HUDEP-2 (cell line): Measurements from ENCODE around the gene PUDP.

Source experiments
- DNase-seq, 76 experiments: peaks; one replicate each; lab custom pipeline; 2025; ENCODE audit not compliant: unreplicated experiment in 76 of 76; lab: John Stamatoyannopoulos, UW

The PUDP gene

DNA sequence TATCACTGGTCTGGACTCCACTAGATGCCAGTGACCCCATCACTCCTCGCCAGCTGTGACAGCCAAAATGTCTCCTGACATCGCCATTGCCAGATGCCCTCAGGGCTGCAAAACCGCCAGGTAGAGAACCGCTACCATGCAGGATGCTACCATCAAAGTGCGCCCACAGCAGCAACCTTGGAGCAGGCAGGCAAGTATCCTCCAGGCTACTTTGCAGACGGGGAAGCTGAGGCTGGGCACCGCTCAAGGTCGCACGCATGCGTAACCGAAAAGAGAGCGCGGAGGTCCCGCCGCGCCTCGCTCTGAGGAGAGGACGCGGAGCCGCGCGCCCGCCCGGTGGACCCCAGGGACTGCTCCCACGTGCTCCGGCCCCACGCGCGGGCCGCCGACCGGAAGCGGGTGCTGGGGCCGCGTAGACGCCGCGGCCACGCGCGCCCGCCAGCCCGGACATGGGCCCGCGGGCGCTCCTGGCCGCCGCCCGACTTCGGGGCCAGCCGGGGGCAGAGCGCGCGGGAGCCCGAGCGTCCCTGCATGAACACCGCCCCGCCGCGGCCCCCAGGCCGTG, 458 bp downstream of the PUDP start, which contains the start of gene STS:
Gene STS, plus strand, starts transcription at position 300 of the 565 bp plus-strand sequence. CDS start 105,488 bp downstream, outside the sequence.
- DNase-seq, result peak in 21 of 76 experiments; percentile 1 to 48 (median 16)

DNA sequence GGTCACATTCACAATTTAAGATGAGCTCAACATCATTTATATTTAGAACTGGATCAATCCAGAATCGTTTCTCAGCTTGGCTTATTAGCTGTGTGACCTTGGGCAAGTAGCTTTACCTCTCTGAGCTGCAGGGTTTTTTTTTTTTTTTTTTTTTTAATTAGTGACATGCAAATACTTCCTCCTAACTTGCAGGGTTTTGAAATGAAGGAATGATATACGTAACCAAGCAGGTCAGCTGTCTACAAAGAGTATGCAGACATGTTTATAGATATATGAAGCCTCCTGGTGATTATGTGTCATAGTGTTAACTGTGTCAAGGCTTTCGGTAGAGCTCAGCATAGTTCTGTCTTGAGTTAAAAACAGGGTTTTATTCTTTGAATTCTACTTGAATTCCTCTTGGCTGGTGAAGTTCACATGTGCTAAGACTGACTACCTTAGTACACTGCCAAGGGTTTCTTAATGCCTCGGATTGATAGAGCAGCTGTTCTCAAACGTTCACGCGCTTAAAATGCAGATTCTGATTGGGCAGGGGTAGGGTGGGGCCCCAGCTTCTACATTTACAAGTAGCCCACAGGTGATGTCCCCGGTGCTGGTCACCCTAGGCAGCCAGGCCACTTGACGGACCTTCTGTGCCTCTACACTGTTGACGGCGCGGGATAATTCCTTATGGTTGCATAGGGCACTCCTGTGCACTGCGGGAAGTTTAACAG, 1.1 kb downstream of the PUDP start:
- DNase-seq, result peak in 33 of 76 experiments; percentile 0 to 48 (median 7)

DNA sequence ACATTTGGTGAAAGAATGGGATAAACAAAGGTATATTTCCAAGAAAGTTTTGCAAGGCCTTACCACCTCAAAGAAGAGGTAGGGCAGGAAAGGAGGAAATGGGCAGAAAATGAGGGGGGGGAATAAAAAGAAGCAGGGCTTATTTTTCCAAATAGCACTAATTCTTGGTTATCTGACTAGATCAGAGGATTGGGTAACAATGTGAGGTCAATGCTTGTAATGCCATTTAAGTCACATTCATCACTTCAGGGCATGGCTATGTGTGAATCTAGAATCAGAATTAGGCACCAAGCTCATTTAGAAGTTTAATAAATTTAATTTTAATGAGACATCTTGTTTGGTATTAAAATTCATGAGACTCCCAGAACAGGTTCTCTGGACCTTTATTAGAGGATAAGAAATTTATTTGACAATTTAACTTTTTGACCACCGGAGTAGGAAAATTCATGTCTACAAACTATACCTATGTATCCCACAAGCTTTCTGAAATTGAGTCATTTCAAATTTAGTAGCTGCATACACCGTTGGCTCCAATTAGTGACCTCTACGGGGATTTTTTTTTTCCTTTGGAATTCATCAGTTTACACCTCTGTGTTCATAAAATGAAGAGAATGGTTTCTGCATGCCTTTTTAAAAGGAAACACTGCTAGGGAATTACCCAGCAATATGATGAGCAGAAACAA, 1.8 kb downstream of the PUDP start:
- DNase-seq, result no peak

DNA sequence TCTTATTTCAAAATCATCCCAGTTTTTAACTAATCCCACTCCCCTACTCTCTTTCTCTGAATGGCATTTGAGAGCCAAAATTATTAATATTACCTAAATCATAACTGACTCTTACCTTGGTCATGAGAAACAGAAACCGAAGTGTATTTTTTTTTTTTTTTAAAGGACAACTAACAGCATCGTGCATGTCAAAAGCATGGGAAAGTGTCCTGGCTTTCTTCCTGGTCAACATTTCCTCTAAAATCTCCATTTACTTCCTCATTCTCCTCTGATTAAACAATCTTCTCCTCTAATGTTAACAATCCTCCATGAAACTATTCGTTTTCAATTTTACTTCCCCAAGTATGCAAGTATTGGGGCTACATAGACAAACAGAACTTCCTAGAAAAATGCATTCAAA, 2.5 kb downstream of the PUDP start:
- no peak for DNase-seq

DNA sequence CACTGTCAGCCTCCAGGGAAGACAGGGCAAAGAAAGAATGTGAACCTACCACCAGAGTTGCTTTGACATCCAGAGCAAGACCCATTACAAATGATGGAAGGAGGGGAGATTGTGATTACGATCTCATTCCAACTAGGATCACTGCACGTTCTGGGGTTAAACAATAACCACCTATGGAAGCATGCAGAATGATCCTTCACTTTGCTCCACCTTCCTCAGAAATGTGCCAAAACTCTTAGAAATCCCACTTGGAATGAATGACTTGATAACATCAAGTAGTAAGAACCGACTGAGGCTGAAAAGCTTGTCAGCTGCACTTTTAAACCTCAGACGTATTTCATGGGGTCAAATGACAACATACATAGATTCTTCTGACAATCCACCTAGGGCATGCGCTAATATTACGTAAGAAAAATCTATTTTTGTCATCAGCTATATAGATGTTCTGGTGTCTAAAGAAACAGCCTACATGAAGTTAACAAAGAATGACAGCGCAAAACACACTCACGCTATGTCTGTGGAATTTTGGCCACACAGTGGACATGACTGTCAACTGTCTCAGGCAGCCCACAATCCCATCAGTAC, 3.9 kb downstream of the PUDP start:
- DNase-seq, result no peak

DNA sequence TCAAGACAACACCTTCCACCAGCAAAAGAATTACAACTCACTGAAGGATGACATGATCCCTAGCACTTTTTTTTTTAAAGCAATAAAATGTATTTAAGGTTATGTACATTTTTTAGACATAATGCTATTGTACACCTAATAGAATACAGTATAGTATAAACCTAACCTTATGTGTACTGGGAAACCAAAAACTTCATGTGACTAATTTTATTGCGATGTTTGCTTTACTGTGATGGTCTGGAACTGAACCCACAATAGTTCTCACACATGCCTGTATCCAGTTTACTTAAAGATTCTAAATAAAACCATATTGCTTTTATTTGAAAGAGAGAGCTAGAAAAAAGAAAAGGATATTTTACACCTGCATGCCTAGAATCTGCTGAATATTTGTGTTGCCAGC, 4.9 kb downstream of the PUDP start:
- DNase-seq, result no peak

DNA sequence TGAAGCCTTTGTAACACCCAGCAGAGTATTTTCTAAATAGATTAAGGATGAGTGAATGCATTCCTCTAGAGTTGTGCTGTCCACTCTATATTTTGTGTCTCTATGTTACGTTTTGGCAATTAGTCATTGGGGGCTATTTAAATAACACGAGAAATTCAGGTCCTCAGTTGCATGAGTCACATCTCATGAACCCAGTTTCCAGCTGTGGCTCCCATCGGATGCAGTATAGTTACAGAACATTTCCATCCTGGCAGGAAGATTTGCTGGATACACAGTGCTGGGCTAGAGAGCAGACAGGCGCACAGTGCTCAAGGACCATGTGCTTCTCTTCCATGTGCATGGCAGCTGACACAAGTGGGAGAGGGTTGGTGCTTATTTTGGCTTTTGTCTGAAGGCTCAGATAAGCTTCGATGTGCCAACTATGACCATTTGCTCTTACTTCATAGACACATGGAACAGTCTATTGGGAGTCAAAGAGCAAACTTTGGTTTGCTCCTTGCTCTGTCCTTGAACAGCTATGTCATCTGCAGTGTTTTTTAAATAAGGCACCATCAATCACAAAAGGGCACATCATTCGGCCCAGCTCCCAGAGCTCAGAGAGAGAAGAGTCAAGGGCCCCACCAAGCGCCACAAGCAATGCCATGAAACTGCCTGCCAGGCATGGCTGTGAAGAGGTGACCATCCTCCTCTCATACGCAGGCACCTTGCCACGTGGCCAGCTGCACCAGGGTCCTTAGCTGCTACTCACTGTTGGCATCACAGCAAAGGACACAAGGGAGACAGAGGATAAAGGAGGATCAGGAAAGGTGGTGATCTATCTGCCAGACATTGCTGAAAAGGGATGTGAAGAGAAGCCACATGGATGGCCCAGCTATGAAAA, 8.5 kb downstream of the PUDP start:
- no peak for DNase-seq

DNA sequence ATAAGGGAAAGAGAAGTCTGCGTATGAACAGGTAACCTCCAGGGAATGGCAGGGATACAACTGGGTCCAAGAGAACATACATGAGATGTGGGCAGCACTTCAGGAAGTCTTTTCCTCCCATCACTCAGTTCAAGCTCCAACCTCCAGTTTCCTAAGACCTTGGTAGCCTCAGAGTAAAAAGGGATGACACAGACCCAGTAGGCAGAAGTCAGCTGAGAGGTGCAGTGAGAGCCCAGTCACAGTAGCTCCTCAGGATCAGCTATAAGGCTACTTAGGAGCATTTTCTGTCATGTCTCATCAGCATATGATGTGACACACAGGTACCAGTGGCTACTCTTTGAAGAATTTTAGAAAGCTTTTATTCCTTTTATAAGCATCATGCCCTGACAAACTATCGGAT, 13.0 kb downstream of the PUDP start:
- no peak for DNase-seq

DNA sequence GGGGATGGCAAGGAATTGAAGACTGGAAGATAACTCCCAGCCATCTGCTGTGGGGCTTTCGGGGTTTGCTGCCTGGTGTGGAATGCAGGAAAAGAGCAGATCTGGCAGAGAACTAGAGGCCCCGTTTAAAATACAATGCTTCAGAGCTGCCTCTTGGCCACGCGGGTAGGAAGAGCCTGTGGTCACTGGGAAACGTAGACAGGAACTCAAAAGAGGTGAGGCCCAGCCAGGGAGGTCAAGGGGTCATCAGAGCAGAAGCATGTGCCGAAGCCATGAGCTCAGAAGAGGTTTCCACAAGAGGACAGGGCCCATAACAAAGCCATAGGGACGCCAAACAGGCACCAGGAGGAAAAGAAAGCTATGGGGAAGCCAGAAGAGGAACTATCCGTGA, 14.9 kb downstream of the PUDP start:
- no peak for DNase-seq

DNA sequence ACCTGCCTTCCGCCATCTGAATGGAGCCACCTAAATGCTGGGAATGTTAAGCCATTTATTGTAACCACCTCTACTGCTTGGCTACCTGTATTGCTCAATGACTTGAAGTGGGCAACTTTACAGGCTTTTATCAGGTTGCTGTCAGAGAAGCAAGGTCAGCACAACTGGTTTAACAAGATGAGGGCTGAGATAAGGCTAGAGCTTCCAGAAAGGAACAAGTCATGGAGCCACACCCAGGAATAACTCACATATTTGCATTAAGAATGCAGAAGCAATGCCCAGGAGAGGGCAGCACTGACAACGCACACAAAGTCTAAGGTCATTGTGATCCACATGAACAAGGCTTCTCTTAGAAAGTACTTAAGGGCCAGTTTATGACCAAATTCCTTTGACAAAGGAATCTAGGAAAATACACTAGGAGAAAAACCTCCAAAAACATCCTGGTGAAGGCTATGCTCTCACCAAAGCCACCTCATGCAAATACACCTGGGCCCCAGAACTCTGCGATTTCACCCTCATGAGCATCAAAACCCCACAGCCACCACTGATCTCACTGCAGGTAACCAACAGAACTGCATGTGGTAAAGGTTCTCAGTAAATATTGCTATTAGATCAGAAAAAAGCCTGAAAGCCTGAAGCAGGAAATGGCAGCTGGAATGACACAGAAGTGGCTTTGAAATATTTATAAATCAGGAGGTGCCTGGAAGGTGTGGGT, 15.5 kb downstream of the PUDP start:
- peak in 53 of 76 experiments; percentile 0 to 52 (median 13) for DNase-seq

DNA sequence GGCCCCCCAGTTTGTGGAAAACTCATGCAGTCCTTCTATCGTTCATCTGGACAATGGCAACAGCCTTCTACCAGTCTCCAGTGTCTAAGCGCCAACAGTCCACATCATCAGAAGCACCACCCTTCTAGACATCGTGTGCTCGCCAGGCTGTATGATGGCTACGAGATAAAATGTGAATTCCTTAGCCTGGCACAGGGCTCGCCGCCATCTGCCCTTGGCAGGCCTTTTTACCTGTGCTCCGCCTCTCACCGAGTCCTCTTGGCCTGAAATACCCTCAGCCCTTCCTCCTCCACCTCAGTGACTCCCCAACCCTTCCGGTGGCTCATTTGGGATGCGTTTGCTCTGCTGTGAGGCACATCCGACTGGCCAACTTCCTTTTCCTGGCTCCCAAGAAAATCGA, 16.3 kb downstream of the PUDP start:
- no peak for DNase-seq

DNA sequence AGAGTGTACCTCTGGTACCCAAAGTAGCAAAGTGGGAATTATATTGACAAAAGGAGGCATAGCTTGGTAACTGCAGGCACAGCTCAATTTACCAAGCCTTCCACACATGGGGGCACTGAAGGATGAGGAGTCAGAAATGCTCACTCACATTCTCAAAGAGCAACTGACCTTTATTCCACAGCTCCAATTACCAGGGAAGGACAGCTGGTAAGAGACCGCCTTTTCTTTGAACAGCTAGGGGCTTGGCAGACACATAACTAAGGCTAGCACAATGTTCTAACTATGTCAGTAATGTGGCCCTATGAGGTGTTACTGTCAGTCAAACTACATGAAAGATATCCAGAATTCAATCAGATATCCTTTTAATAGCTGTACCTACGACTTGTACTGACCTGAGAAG, 20.9 kb downstream of the PUDP start:
- no peak for DNase-seq

DNA sequence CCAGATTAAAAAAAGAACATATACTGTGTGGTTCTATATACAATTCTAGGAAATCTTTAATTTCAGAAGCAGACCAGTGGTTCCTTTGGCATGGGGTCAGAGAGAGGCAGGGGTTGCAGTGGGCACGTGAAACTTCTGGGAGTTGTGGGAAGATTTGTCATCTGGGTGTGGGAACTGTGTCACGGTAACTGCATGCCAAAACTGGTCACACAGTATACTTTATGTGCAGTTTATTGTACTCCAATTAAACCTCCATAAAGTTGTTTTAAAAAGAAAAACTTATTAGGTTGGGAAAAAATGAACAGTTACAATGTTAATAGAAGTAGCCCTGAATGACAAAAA, 27.1 kb downstream of the PUDP start:
- DNase-seq, result no peak

DNA sequence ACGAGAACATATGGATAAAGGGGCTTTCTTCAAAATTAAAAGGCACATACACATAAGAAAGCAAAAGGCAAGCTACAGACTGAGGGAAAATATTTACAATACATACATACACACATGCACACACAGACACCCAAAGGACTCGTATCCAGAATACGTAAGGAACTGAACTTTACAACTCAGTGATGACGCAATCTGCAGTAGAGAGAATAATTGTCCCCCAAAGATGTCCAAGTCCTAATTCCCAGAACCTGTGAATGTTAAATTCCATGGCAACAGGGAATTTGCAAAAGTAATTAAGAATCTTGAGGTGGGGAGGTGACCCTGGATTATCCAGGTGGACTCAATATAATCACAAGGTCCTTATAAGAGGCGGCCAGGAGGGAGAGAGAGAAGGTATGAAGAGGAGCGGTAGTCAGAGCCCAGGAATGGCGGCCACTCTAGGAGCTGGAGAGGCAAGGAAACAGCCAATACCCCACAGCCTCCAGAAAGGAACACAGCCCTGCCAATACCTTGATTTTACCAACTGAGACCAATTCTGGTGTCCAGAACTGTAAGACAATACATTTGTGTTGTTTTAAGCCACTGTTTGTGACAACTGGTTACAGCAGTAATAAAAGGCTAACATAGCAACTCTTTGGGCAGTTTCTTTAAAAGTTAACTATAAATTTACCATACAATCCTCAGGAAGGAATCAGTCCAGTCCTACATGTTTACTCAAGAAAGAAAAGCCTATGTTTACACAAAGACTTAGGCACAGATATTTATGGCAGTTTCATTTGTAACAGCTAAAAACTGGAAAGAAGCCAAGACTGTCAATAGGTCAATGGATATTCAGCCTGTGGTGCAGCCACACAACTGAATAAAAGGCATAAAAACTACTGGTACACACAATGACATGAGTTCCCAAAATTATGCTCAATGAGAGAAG, 27.7 kb downstream of the PUDP start:
- DNase-seq, result no peak

DNA sequence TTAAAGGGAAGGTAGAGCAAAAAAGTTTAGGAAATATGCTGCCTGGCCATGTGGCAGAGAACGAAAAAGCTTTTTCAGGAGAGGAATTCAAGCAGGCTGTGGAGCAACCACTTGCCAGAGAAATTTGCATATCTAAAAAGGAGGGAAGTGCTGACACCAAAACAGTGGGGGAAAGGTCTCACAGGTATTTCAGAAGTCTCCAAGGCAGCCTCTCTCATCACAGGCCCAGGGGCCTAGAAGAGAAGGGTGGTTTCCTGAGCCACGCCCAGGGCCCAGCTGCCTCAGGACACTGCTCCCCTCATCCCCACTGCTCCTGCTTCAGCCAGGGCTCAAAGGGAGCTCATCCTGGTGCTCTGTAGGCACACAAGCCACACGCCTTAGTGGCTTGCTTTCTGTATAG, 30.4 kb downstream of the PUDP start:
- no peak for DNase-seq

DNA sequence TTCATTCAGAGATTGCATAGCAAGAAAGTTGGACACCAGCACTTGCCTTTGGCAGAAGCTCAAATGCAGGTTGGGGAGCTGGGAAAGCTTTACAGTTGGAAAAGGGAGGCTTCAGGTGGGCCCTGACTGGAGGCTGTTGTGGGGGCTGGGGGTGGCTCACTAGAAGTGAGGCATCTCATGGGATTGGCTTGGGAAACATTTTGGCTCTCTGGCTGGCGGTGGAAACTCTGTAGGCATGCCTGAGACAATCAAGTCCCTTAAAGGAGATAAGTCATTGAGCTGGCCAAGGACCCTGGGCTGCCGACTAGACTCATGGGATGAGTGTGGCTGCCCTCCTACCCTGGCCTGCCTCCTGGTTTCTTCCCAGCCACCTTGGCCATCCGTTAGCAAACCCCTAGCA, 31.9 kb downstream of the PUDP start:
- DNase-seq, result no peak

DNA sequence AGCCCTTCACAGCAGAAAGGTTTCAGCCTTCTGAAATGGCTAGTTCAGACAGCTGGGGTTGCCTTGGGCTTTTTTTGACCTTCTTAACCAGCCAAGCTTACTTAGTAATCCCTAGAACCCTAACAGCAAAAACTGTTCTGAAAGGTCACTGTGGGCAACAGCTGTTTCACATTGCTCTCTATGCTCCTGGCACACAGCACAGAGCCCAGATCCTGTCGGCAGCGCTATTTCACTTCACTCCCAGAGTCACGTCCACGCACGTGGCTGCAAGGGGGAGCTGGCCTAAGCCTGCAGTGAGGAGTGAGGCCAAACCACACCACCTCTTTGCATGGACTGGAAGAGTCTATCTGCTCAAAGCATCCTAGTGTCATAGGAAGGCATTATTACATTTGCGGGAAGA, 32.4 kb downstream of the PUDP start:
- DNase-seq, result no peak

DNA sequence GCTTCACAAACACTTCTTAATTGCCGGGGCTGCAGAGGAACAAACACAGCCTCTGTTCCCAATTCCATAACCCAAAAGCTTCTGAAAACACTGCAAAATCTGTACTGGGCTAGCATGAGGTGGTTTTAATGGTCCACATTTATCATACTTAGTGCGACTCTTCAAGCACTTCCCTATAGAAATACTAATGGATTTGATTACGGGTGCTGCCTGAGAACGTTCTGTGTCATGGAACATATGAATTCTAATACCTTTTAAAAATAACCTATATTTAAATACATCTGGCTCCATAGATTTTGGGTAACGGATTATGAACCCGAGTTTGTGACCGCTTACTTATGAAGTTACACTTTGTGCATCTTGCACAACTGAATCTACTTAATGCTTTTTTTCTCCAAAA, 35.9 kb downstream of the PUDP start:
- no peak for DNase-seq

DNA sequence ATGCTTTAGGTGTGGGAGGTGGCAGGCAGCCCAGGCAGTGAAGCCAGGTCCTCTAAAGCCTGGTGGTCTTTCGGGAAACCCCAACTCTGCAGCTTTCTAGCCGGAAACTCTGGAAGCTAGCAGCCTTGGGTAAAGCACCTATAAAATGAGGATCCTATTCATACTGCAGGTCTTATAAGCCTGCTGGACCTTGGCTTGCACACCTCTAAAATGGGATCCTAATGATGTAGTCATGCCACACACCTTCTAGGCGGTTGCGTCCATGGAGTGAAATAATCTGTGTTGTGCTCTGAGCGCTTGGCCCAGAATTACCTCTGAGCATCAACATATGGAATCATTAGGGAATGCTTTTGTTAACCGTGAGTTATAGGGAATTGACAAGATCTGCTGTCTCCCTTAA, 36.4 kb downstream of the PUDP start:
- no peak for DNase-seq
